Right hindlimb (tissue), 1 donor: Measurements from ENCODE around the gene CNTNAP5.

Source experiments
- DNase-seq: peaks from one replicate; pipeline ENCODE4 v3.0.0-alpha.2; 2018

Gene CNTNAP5

GRCh38 chr2:124835331-124835730 is 810.2 kb downstream of the CNTNAP5 start:
- DNase-seq = no peak

GRCh38 chr2:124836416-124836815 is 811.3 kb downstream of the CNTNAP5 start:
- DNase-seq = no peak

DNA sequence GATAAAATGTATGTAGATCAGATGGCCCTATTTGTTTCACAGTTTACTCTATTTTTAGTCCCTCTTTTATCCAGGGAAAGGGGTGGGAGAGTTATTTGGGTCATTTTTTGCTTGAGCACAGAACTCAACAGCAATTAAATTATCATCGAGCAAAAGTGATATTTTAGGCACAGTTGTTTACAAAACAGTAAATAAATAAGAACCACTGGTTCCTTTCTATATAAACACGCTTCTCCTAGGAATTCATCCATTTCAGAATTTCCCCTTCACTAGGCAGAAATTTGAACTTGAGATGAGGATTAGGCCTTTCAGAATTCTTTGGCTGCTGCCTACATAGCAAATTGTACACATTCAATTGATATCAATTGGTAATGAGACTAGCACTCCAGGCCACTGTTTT is 812.4 kb downstream of the CNTNAP5 start:
- no peak for DNase-seq

- DNase-seq = no peak
Observed at GRCh38 chr2:124838406-124838805, 813.3 kb downstream of the CNTNAP5 start.

GRCh38 chr2:124867247-124867646 is 842.2 kb downstream of the CNTNAP5 start:
- DNase-seq = no peak

- DNase-seq = no peak
Observed at GRCh38 chr2:124874219-124874618, 849.1 kb downstream of the CNTNAP5 start.

DNA sequence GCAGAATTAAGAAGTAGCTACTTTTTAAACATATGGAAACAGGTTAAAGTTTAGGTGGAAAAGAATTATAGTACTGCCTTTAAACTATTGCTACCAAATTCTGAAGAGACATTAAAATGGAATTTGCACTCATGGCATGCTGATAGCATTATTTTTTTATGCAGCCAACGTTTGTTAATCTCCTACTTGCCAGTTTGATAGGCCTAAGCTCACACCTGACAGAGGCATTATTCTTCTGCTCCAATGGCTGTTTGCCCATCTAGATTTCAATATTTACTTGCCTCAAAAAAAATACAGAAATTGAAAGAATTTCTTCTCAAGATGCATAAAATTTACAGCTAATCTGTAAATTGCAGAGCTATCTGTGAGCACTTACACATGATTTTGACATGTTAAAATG is 849.6 kb downstream of the CNTNAP5 start:
- DNase-seq = no peak

GRCh38 chr2:124875627-124876244 is 850.6 kb downstream of the CNTNAP5 start:
- no peak for DNase-seq

GRCh38 chr2:124877141-124877577 is 852.1 kb downstream of the CNTNAP5 start:
- no peak for DNase-seq

DNA sequence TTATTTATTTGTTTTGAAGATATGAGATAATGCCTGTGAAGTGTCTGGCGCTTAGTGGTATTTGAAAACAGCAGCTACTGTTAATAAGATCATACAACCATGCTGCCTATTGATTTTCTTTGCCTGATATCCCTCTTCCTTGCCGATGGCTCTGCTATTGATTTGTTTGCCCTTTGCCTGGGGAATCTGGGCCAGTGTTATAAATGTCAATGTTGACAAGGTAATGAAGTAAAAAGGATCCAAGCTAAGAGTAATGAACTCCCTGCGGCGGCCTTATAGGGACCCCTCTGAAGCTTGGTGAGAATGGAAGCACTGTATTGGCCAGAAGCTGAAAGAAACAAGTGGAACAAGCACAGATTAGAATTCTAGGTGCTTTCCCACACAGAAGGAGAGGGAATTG is 854.6 kb downstream of the CNTNAP5 start:
- no peak for DNase-seq

DNA sequence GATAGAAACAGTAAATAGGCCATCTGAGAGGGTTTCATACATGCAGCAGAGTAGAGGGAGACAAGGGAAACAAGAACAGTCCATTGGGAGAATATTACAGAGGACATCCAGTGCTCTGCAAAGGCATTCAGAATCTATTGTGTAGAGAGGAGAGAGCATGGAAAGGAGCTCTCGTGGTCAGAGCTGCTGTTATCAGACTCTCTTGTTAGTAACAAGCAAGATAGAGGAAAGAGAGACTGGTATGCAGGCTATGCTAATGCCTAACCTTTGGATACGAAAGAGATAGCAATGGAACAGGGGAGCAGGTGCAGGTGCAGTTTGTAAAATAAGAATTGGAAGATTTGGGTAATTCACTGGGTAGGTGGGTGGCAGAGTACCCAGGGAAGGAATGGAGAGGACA is 855.9 kb downstream of the CNTNAP5 start:
- DNase-seq = no peak

GRCh38 chr2:124882423-124882822 is 857.3 kb downstream of the CNTNAP5 start:
- DNase-seq = no peak

DNA sequence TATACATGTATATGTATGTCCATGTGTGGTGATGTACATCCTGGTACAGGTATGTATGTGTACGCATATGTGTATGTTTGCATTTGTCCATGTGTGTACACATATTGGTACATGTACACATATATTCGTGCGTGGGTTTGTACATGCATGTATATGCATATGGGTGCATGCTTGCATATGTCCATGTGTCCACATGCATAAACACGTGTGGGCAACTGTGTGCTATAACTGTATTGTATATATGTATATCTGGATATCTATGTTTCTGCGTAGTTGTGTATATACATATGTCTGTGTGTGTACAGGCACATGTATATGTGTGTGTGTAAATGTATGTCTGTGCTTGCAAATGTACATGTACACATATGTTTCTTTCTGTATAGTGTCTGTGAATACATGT is 858.5 kb downstream of the CNTNAP5 start:
- no peak for DNase-seq

DNA sequence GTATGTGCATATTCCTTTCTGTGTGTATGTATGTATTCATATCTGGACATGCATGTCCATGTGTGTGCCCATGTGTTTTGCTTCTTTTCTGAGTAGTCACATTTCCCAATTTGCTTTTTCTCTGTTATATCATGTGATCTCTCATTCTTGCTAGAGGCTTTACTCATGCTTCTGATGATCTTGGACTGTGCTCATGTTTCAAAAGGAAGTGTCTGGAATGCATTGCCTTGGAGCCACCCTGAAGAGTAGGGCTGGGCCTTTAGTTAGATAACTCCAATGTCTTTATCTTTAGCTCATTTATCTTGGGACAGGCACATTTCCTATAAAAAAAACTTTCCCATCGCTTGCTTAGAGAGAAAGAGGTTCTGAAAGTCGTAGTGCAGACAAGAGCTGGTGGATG is 859.2 kb downstream of the CNTNAP5 start:
- no peak for DNase-seq

DNA sequence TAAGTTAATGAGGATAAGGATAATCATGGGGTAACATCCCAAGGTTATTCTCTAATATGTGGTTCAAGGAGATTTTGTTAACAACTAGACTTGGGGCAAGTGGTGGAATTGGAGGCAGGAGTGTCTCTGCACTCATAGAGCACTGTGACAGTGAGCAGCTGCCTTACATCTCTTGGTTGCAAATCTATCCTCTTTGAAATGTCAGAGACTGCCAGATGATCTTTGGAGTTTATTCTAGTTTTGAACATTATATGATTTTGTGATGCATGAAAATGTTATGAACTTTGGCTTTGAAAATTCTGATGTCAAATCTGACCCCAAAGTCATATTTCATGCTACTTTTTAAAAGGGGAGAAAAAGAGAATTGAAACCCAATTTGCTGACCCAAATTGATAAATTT is 861.1 kb downstream of the CNTNAP5 start:
- no peak for DNase-seq

DNA sequence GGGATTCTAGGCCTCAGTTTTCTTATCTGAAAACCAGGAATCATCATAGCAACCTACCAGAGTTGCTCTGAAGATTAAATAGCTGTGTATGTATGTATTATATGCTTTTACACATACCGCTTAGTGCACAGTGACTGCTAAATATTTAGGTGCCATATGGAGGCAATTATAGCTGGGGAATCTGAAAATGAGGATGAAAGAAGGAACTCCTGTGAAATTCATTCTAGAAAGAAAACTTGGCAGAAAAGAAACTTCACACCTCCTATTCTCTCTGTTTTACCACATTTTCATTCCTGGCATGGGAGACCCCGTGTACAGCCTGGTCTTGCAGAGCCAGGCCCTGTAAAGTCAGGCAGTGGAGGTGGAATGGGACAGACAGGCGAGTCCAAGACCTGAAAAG is 862.4 kb downstream of the CNTNAP5 start:
- no peak for DNase-seq

DNA sequence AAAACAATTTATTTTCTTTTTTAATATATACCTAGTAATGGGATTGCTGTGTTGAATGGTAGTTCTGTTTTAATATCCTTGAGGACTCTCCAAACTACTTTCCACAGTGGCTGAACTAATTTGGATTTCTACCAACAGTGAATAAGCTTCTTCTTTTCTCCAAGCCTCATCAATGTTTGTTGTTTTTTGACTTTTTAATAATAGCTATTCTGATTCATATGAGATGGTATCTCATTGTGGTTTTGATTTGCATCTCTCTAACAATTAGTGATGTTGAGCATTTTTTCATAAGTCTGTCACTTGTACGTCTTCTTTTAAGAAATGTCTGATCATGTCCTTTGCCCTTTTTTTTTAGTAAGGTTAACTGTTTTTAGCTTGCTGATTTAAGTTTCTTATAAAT is 863.3 kb downstream of the CNTNAP5 start:
- DNase-seq = no peak

- DNase-seq = no peak
Observed at GRCh38 chr2:124894199-124894598, 869.1 kb downstream of the CNTNAP5 start.

GRCh38 chr2:124898827-124899226 is 873.7 kb downstream of the CNTNAP5 start:
- DNase-seq = no peak

DNA sequence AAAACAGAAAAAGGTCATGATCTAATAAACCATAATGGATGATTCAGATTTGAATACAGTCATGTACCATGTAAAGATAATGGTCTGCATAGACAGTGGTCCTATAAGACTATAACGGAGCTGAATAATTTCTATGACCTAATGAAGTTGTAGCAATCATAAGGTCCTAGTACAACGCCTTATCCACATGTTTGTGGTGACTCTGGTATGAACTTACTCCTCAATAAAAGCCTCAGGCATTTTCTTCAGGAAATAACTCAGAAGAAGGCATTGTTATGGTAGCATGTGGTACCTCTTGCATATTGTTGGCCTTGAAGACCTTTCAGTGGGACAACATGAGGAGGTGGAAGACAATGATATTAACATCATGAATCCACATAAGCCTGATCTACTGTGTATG is 883.3 kb downstream of the CNTNAP5 start:
- no peak for DNase-seq

- no peak for DNase-seq
Observed at GRCh38 chr2:124911560-124911959, 886.5 kb downstream of the CNTNAP5 start.

DNA sequence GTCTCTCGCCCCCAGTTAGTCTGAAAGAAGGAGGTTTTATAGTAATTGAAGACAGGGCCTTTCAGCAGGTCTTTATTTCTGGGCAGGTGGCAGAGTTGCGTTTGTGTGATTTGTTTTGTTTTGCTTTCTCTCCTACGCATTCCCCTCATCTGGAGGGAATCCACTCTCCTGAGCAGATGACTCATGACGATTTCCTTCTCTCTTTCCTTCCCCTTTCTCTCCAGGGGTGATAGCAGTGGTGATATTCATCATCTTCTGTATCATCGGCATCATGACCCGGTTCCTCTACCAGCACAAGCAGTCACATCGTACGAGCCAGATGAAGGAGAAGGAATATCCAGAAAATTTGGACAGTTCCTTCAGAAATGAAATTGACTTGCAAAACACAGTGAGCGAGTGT is 888.8 kb downstream of the CNTNAP5 start:
- no peak for DNase-seq

GRCh38 chr2:124915567-124915966 is 890.5 kb downstream of the CNTNAP5 start:
- no peak for DNase-seq

GRCh38 chr2:124919296-124919695 is 894.2 kb downstream of the CNTNAP5 start:
- DNase-seq = no peak

GRCh38 chr2:124920448-124920847 is 895.4 kb downstream of the CNTNAP5 start:
- no peak for DNase-seq

GRCh38 chr2:124921191-124921590 is 896.1 kb downstream of the CNTNAP5 start:
- no peak for DNase-seq
